GM12872 (cell line): ENCODE data around the gene TM7SF2.

Experiments used
- TF ChIP-seq, protein P1 (sequence below): IDR thresholded peaks from 3 replicates; pipeline ENCODE4 v1.5.1; 2011; ENCODE audit warnings: low read depth, mild to moderate bottlenecking, low read length, moderate library complexity; ENCODE audit not compliant: insufficient read depth

Gene TM7SF2

GRCh38 chr11:65121865-65122696 is 10.4 kb downstream of the TM7SF2 start, which contains the start of the genes FAU and MRPL49:
Gene FAU (minus strand): TSS chr11:65122134. CDS start chr11:65121813, 321 bp downstream.
Gene MRPL49 (plus strand): TSS chr11:65122321. CDS start chr11:65122347, 26 bp downstream.
- TF ChIP-seq, protein P1, sequence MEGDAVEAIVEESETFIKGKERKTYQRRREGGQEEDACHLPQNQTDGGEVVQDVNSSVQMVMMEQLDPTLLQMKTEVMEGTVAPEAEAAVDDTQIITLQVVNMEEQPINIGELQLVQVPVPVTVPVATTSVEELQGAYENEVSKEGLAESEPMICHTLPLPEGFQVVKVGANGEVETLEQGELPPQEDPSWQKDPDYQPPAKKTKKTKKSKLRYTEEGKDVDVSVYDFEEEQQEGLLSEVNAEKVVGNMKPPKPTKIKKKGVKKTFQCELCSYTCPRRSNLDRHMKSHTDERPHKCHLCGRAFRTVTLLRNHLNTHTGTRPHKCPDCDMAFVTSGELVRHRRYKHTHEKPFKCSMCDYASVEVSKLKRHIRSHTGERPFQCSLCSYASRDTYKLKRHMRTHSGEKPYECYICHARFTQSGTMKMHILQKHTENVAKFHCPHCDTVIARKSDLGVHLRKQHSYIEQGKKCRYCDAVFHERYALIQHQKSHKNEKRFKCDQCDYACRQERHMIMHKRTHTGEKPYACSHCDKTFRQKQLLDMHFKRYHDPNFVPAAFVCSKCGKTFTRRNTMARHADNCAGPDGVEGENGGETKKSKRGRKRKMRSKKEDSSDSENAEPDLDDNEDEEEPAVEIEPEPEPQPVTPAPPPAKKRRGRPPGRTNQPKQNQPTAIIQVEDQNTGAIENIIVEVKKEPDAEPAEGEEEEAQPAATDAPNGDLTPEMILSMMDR: no peak

GRCh38 chr11:65124480-65125196 is 13.0 kb downstream of the TM7SF2 start:
- TF ChIP-seq, protein P1: no peak

DNA sequence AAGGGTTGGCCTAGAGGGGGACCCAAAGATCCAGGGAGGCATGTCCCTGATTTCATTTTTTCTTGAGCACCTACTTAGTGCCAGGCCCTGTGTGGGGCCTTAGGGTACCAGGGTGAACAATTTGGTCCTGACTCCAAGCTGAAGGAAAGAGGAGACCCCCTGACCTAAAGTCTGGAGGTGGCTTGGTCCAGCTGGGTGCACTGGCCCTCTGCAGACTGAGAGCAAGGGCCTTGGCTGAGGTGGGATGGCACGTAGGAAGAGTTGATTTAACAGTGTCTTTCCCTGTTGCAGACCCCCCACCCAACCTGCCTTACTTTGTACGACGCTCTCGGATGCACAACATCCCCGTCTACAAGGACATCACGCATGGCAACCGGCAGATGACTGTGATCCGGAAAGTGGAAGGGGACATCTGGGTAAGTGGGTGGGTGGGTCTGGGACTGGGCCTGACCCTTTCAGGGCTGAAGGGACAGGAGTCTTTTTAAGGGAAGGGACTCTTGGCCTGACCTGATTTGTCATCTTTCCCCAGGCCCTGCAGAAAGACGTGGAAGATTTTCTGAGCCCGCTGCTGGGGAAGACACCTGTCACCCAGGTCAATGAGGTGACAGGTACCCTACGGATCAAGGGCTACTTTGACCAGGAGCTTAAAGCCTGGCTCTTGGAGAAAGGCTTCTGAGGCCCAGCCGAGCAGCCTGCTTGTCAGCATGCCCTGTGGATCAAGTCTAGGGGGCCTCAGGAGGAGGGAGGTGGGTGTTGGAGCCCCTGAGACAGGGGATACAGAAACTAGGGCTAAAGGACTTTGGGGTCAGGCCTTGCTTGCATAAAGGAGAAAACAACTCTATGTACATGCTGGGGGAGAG is 13.8 kb downstream of the TM7SF2 start:
- TF ChIP-seq, protein P1: no peak

GRCh38 chr11:65126624-65127274 is 15.1 kb downstream of the TM7SF2 start:
- TF ChIP-seq, protein P1: no peak

DNA sequence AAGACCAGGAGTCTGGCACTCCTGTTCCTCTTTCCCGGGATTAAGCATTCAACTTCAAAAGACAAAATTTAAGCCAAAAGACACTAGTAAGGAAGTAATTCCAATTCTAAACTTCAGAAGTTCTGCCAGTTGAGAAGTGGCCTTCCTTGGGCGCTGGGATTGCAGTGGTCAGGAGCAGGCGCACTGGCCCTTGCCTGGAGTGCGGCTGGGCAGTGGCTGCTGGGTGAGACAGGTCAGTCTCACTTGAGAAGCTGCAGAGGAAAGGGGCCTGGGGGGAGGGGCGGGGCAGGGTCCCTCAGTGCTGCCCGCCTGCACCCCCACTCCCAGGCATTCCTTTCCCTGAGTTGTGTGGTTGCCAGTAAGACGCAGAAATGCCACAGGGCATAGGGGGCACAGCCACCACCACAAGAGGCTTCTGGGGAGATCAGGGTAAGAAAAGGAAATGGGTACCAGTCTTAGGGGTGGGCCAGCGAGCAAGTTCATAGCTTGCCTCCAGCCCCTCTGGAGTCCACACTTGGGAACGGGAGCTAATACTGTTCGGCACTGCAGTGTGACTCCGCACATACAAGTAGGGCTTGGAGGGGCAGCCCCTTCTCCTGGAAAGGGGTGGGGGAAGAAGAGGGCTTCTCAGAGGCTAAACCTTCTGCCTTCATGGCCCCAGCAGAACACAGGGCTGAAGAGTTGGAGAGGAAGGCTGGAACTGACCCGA is 16.0 kb downstream of the TM7SF2 start:
- TF ChIP-seq, protein P1: no peak

DNA sequence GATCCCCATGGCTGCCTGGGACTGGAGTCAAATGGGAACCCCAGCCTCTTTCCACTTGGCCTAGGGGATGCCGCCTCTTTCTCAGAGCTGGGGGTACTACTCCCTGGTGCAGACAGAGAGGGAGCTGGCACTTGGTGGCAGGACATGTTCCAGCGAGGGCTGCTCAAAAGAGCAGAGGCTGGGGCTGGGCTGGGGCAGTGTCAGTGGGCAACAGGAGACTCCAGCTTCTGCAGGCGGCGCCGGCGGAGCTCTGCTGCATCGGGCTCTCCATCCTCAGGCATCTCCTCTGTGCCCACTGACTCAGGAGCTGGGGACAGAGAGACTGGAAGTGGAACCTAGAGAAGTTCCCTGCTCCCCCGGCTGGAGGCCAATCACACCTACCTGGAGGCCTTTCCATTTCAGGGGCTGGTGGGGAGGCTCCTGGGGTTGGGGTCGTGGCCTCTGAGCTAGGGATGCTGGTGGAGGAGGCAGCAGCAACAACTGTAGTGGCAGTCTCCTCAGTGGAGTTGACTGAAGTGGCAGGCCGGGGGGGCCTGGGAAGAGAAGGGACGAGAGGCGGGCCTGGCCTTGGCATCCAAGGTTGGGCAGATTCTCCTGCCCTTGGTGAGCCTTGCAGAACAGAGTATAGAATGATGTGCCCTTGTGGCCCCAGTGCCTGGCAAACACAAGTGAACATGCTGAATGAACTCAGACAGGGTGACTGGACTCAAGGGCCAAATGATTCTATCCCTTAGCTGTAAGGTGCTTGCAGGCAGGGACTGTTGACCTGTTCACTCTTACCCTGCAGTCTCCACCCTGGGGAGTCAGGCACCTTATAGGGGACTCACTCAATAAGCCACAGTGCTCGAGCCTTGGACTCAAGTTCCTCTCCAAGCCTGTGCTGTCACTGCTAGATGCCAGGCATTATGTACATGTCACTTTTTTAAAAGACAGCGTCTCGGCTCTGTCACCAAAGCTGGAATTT is 16.8 kb downstream of the TM7SF2 start:
- TF ChIP-seq, protein P1: no peak
